Measurements from ENCODE around the gene OR1A2.

Gene OR1A2, protein sequence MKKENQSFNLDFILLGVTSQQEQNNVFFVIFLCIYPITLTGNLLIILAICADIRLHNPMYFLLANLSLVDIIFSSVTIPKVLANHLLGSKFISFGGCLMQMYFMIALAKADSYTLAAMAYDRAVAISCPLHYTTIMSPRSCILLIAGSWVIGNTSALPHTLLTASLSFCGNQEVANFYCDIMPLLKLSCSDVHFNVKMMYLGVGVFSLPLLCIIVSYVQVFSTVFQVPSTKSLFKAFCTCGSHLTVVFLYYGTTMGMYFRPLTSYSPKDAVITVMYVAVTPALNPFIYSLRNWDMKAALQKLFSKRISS

DNA sequence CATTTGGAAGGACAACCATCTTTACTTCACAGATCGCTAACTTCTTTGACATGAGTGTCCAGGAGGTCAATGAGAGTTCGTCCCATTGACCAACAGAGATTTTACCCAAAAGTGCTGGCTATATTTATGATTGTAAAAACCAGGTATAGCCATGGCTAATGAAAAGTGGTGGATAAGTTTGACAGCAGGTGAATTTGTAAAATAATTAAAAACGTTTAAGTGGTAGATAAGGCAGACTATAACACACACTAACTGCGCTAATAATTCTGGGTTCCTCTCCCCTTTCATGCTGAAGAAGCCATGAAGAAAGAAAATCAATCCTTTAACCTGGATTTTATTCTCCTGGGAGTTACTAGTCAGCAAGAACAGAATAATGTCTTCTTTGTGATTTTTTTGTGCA lies at the start of gene OR1A2:
TSS of gene OR1A2 (plus strand) at position 301 of the 400 bp plus-strand sequence. CDS start at position 301, 0 bp downstream.
- ATAC-seq (ENCODE audit: insufficient read depth, low read depth): no peak
- H3K27ac ChIP-seq (ENCODE audit: low read length): no peak within 1 kb of the TSS
- TF ChIP-seq EZH2 (IDR thresholded peaks at IDR 0.05; ENCODE audit: borderline replicate concordance, low read depth, low read length, severe bottlenecking) (no peak), CTCF (IDR thresholded peaks at IDR 0.05; ENCODE audit: borderline replicate concordance, extremely low read depth, low read length, poor library complexity, severe bottlenecking) (no peak)
- H3K4me3 ChIP-seq (ENCODE audit: low read depth in 1 of 2, low read length in 2 of 2): no peak within 1 kb of the TSS
- no peak for DNase-seq
- H3K4me2 ChIP-seq (ENCODE audit: insufficient read depth, low read length): no peak within 1 kb of the TSS
- no peaks in the 10 kb centered on the region for H3K79me2 ChIP-seq (ENCODE audit: insufficient read depth, low read length)
- no peaks in the 10 kb centered on the region for H3K9me3 ChIP-seq (ENCODE audit: insufficient read depth, low read length, severe bottlenecking)
- H3K27me3 ChIP-seq (ENCODE audit: insufficient read depth, low read length, poor library complexity): no peaks in the 10 kb centered on the region
- H4K20me1 ChIP-seq (ENCODE audit: insufficient read depth, low read length): no peaks in the 10 kb centered on the region
- H3K4me1 ChIP-seq (ENCODE audit: insufficient read depth, low read length): no peaks in the 10 kb centered on the region
- H2AFZ ChIP-seq (ENCODE audit: low read depth, low read length): no peak within 1 kb of the TSS
- H3K9ac ChIP-seq (ENCODE audit: low read depth, low read length): no peak within 1 kb of the TSS
- H3K36me3 ChIP-seq (ENCODE audit: insufficient read depth, low read length): no peaks in the 10 kb centered on the region

- Histone ChIP-seq H3K4me1 (ENCODE audit: insufficient read depth, low read length) (no peaks in the 10 kb centered on the region), H3K4me3 (ENCODE audit: low read depth in 1 of 2, low read length in 2 of 2) (no peak overlapping the region), H4K20me1 (ENCODE audit: insufficient read depth, low read length) (no peaks in the 10 kb centered on the region), H2AFZ (ENCODE audit: low read depth, low read length) (no peak overlapping the region), H3K27ac (ENCODE audit: low read length) (no peak overlapping the region), H3K36me3 (ENCODE audit: insufficient read depth, low read length) (no peaks in the 10 kb centered on the region), H3K27me3 (ENCODE audit: insufficient read depth, low read length, poor library complexity) (no peaks in the 10 kb centered on the region), H3K79me2 (ENCODE audit: insufficient read depth, low read length) (no peaks in the 10 kb centered on the region), H3K9me3 (ENCODE audit: insufficient read depth, low read length, severe bottlenecking) (no peaks in the 10 kb centered on the region), H3K4me2 (ENCODE audit: insufficient read depth, low read length) (no peak overlapping the region), H3K9ac (ENCODE audit: low read depth, low read length) (no peak overlapping the region)
- TF ChIP-seq EZH2 (IDR thresholded peaks at IDR 0.05; ENCODE audit: borderline replicate concordance, low read depth, low read length, severe bottlenecking) (no peak), CTCF (IDR thresholded peaks at IDR 0.05; ENCODE audit: borderline replicate concordance, extremely low read depth, low read length, poor library complexity, severe bottlenecking) (no peak)
- ATAC-seq (ENCODE audit: insufficient read depth, low read depth) (no peak), DNase-seq (no peak)
Measured at GRCh38 chr17:3157218-3157617, 40.1 kb upstream of the OR1A2 start.

DNA sequence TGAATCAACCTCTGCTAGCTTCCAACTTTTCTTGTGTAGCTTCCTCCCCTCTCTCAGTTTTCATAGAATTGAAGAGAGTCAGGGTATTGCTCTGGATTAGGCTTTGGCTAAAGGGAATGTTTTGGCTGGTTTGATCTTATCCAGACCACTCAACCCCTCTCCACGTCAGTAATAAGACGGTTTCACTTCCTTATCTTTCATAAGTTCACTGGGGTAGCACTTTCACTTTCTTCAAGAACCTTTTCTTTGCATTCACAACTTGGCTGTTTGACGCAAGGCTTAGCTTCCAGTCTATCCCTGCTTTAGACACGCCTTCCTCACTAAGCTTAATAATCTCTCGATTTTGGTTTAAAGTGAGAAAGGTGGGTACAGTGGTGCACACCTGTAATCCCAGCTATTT lies 29.7 kb upstream of the OR1A2 start:
- no peaks in the 10 kb centered on the region for H4K20me1 ChIP-seq (ENCODE audit: insufficient read depth, low read length)
- H3K79me2 ChIP-seq (ENCODE audit: insufficient read depth, low read length): no peaks in the 10 kb centered on the region
- no peak overlapping the region for H3K4me2 ChIP-seq (ENCODE audit: insufficient read depth, low read length)
- H3K4me3 ChIP-seq (ENCODE audit: low read depth in 1 of 2, low read length in 2 of 2): no peak overlapping the region
- no peak for DNase-seq
- H3K36me3 ChIP-seq (ENCODE audit: insufficient read depth, low read length): no peaks in the 10 kb centered on the region
- no peak overlapping the region for H2AFZ ChIP-seq (ENCODE audit: low read depth, low read length)
- peaks cover 3% of the 10 kb centered on the region for H3K9me3 ChIP-seq (ENCODE audit: insufficient read depth, low read length, severe bottlenecking)
- TF ChIP-seq EZH2 (IDR thresholded peaks at IDR 0.05; ENCODE audit: borderline replicate concordance, low read depth, low read length, severe bottlenecking) (no peak), CTCF (IDR thresholded peaks at IDR 0.05; ENCODE audit: borderline replicate concordance, extremely low read depth, low read length, poor library complexity, severe bottlenecking) (no peak)
- no peak overlapping the region for H3K27ac ChIP-seq (ENCODE audit: low read length)
- ATAC-seq (ENCODE audit: insufficient read depth, low read depth): no peak
- no peaks in the 10 kb centered on the region for H3K27me3 ChIP-seq (ENCODE audit: insufficient read depth, low read length, poor library complexity)
- H3K4me1 ChIP-seq (ENCODE audit: insufficient read depth, low read length): no peaks in the 10 kb centered on the region
- H3K9ac ChIP-seq (ENCODE audit: low read depth, low read length): no peak overlapping the region

Data from DND-41 (cell line).